ENCODE results near the gene MRRF.

MRRF gene

DNA sequence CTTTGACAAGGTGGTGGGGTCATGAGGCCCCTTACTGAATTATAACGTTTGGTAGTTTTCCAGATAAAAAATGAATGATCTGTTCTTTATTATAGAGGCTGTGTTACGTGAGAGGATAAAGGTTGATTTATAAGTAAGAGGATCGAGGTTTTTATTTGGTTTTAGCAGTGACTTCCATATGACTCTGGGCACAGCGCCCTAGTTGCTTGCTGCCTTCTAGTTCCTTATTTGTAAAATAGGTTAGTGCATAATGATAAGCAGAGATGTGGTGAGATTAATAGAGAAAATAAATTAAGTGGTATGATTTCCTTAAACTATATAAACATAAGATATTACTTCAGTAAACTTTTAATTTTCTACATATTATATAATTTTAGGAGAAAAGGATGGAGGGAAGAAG, 29.8 kb downstream of the MRRF start:
- TF ChIP-seq CTCF (IDR thresholded peaks at IDR 0.05; ENCODE audit: low read length, missing control alignments) = no peak
- no peak for DNase-seq (ENCODE audit: low read depth)
- H3K4me3 ChIP-seq (replicated peaks; ENCODE audit: low read depth, low read length) = no peak overlapping the region

DNA sequence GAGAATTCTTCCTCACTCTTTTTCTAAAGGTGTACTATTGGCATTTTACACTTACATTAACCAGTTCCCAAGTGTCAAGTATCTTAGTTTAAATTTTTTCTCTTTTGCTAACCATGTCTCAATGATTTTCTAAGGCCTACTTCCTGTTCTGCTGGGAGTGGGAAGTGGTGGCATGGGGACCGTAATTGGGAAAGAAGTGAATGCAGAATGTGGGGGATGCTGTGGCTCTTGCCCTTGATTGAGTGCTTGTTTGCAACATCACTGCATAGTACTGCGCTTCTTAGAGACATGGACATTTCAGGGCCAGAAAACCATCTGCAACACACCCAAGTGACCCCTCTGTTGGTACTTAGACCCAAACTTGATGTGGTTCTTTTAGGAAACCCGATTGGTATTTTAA, 32.8 kb downstream of the MRRF start:
- no peak overlapping the region for H3K4me3 ChIP-seq (replicated peaks; ENCODE audit: low read depth, low read length)
- no peak for DNase-seq (ENCODE audit: low read depth)
- no peak for TF ChIP-seq CTCF (IDR thresholded peaks at IDR 0.05; ENCODE audit: low read length, missing control alignments)

DNA sequence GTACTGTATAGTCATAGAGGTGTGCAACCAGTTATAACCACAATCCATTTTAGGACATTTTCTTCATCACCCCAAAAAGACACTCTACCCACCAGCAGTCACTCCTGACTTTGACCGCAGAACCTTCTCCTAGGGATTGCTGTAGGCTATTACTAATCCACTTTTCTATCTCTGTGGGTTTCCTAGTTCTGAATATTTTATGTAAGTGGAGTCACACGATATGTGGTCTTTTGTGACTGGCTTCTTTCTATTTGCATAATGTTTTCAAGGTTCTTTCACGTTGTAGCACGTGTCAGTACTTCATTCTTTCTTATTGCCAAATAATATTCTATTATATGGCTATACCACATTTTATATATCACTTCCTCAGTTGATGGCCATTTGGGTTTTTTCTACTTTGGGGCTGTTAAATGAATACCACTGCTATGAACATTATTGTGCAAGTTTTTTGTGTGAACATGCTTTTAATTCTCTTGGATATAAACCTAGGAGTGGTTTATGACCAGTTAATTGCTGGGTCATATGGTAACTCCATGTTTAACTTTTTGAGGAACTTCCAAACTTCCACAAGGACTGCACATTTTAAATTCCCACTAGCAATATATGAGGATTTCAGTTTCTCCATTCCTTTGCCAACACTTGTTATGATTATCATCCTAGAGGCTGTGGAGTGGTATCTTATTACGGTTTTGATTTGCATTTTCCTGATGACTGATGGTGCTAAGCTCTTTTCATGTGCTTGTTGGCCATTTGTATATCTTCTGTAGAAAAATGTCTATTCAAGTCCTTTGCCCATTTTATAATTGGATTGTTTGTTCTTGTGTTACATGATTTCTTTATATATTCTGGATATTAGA, 37.8 kb downstream of the MRRF start:
- TF ChIP-seq CTCF (IDR thresholded peaks at IDR 0.05; ENCODE audit: low read length, missing control alignments) = no peak
- H3K4me3 ChIP-seq (replicated peaks; ENCODE audit: low read depth, low read length) = no peak overlapping the region
- DNase-seq (ENCODE audit: low read depth) = no peak

DNA sequence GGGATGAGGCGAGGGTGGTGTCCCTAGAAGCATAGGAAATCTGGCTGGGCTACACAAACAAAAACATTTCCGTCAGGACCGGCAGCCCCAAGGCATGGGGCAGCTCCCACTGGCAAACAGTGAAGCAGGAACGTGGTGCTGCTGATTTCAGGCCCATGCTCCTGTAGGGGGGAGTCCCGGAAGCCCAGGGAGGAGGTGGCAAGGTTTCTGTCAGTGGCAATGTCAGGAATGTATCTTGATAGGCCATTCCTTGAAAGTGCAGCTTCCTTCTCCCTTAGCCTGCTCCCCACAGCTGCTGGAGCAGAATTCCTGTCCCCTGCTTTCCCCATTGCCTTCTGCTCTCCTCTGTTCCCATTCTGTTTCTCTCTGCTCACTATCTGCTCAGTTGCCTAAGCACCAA, 42.4 kb downstream of the MRRF start:
- DNase-seq (ENCODE audit: low read depth) = no peak

DNA sequence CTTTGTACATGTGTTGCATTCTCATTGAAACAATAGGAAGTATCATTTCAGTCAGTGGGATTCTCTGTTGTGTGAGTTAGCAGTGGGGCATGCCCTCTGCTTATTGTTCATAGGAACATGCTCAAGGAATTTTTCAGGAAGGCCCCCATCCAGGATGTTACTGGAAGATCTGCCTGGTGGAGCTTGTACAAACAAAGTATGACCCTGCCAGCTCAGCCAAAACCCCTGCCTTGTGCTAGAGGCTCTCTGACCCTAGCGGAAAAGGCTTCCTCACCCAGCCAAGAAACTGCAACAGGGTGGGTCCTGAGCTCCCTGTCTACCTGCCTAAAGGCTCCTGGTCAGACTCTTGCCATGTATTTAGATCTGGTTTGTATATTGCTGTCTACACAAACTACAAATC, 43.2 kb downstream of the MRRF start:
- TF ChIP-seq CTCF (IDR thresholded peaks at IDR 0.05; ENCODE audit: low read length, missing control alignments) = no peak
- DNase-seq (ENCODE audit: low read depth) = peak; percentile 26
- H3K4me3 ChIP-seq (replicated peaks; ENCODE audit: low read depth, low read length) = no peak overlapping the region

More for the DNA sequence above, 42.4 kb downstream of the MRRF start:
- no peak for TF ChIP-seq CTCF (IDR thresholded peaks at IDR 0.05; ENCODE audit: low read length, missing control alignments)
- no peak overlapping the region for H3K4me3 ChIP-seq (replicated peaks; ENCODE audit: low read depth, low read length)

DNA sequence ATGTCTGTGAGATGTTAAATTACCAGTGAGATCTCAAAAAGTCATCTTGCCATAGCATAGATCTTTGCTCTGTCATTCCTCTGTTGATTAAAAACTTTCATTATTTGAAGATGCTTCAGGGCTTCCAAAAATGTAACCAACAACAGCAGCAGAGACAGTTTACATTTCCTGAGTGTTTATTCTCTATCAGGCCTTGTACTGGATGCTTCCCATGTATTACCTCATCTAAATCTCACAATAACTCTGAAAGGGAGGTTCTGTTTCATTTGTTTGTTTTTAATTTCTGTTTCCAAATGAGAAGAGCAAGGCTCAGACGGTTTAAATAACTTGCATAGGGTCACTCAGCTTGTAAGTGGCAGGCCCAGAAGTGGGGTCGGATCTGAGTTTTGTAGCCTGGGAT, 45.2 kb downstream of the MRRF start:
- no peak for TF ChIP-seq CTCF (IDR thresholded peaks at IDR 0.05; ENCODE audit: low read length, missing control alignments)
- H3K4me3 ChIP-seq (replicated peaks; ENCODE audit: low read depth, low read length) = no peak overlapping the region
- DNase-seq (ENCODE audit: low read depth) = no peak

DNA sequence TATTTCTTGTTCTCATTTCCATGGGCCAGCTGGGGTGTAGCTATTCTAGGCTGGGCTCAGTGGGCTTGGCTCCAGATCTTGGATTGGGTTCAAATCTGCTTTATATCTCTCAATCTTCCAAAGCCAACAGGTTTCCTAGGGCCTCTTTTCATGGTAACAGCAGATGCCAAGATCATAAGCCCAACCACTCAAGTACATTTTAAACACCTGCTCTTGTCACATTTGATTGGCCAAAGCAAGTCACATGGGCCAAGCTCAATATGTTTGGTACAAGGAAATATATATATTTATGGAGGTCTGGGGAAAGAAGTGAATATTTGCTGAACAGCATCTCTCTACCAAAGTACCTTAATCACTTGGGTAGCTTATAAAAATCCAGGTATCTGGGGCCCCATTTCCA, 49.5 kb downstream of the MRRF start:
- no peak overlapping the region for H3K4me3 ChIP-seq (replicated peaks; ENCODE audit: low read depth, low read length)
- DNase-seq (ENCODE audit: low read depth) = no peak
- TF ChIP-seq CTCF (IDR thresholded peaks at IDR 0.05; ENCODE audit: low read length, missing control alignments) = no peak
